Cortex of kidney (tissue), 1 donor: Measurements from ENCODE around the gene GRPEL1.
A peak's percentile ranks its signal among the peaks of the same experiment; 100 is the strongest.

Experiments used
- DNase-seq: peaks from one replicate; lab custom pipeline; 2025; lab: John Stamatoyannopoulos, UW

The GRPEL1 gene

GRCh38 chr4:7044137-7044930, 23.5 kb downstream of the GRPEL1 start:
- DNase-seq = no peak

GRCh38 chr4:7043284-7044136, 24.4 kb downstream of the GRPEL1 start, which contains the start of gene TADA2B:
TSS of gene TADA2B (plus strand) at chr4:7043372. CDS start at chr4:7043580, 208 bp downstream.
- no peak for DNase-seq

- peak; percentile 86 for DNase-seq
Measured at GRCh38 chr4:7042503-7043283, 25.2 kb downstream of the GRPEL1 start.

GRCh38 chr4:7041801-7042502, 25.9 kb downstream of the GRPEL1 start:
- no peak for DNase-seq

GRCh38 chr4:7041246-7041645, 26.6 kb downstream of the GRPEL1 start:
- no peak for DNase-seq

- no peak for DNase-seq
Measured at GRCh38 chr4:7040765-7041164, 27.1 kb downstream of the GRPEL1 start.

- DNase-seq = no peak
Measured at GRCh38 chr4:7037425-7037824, 30.4 kb downstream of the GRPEL1 start.

- DNase-seq = no peak
Measured at GRCh38 chr4:7034262-7035081, 33.4 kb downstream of the GRPEL1 start.

GRCh38 chr4:7032596-7032995, 35.3 kb downstream of the GRPEL1 start:
- no peak for DNase-seq

- DNase-seq = no peak
Measured at GRCh38 chr4:7031558-7032449, 36.1 kb downstream of the GRPEL1 start.

- no peak for DNase-seq
Measured at GRCh38 chr4:7030856-7031255, 37.0 kb downstream of the GRPEL1 start.

- DNase-seq = no peak
Measured at GRCh38 chr4:7029921-7030320, 37.9 kb downstream of the GRPEL1 start.

- DNase-seq = no peak
Measured at GRCh38 chr4:7029212-7029611, 38.7 kb downstream of the GRPEL1 start.

- no peak for DNase-seq
Measured at GRCh38 chr4:7027913-7028312, 40.0 kb downstream of the GRPEL1 start.

GRCh38 chr4:7027284-7027683, 40.6 kb downstream of the GRPEL1 start:
- no peak for DNase-seq

GRCh38 chr4:7026107-7026506, 41.8 kb downstream of the GRPEL1 start:
- DNase-seq = no peak

GRCh38 chr4:7025040-7025602, 42.7 kb downstream of the GRPEL1 start:
- no peak for DNase-seq

GRCh38 chr4:7024336-7024890, 43.5 kb downstream of the GRPEL1 start:
- DNase-seq = no peak

GRCh38 chr4:7023901-7024300, 44.0 kb downstream of the GRPEL1 start:
- DNase-seq = no peak
